CD4-positive, alpha-beta memory T cell (primary cell): Measurements from ENCODE around the gene NAPEPLD. TPM values are rescaled to one million over a fixed set of nuclear protein-coding genes. Genes with fewer than 3 reads are reported as not detected.
"Not testable (repeated sequence)": the region's sequence is repeated elsewhere in the genome, so short reads cannot be mapped to it uniquely, and the experiment has no call there.

Source experiments
- CTCF ChIA-PET: fragments of 350-600 bp; sonication (Branson Sonifier 250); formaldehyde crosslinking; loops from one replicate; lab custom pipeline; 2021; ENCODE audit warnings: inconsistent platforms; ENCODE audit not compliant: partially characterized antibody; lab: Charles Lee
- POLR2A ChIA-PET: fragments of 350-600 bp; sonication (Branson Sonifier 250); formaldehyde crosslinking; loops from one replicate; lab custom pipeline; 2021; ENCODE audit not compliant: partially characterized antibody; lab: Charles Lee
- DNase-seq, 5 donors: peaks; one replicate each; pipeline versions ENCODE4 v3.0.0 to v3.0.0-alpha.2; 2020 to 2022; ENCODE audit warnings: mixed read lengths in 1 of 5
- H3K27ac ChIP-seq: one replicate; pipeline ENCODE4 v1.7.0; 2013; ENCODE audit warnings: low read depth, low read length
- H3K27me3 ChIP-seq: 2 replicates; pipeline ENCODE4 v1.7.0; 2013; ENCODE audit warnings: mild to moderate bottlenecking, low read length, moderate library complexity; ENCODE audit not compliant: insufficient read depth
- H3K36me3 ChIP-seq: 2 replicates; pipeline ENCODE4 v1.7.0; 2013; ENCODE audit warnings: mild to moderate bottlenecking, low read length, moderate library complexity; ENCODE audit not compliant: insufficient read depth
- H3K4me1 ChIP-seq: 2 replicates; pipeline ENCODE4 v1.7.0; 2013; ENCODE audit warnings: mild to moderate bottlenecking, low read length, moderate library complexity; ENCODE audit not compliant: insufficient read depth
- H3K4me3 ChIP-seq, 2 donors: one replicate each; pipeline ENCODE4 v1.7.0; 2013; ENCODE audit warnings: low read length in 2 of 2, mild to moderate bottlenecking in 1 of 2
- H3K9me3 ChIP-seq, 2 donors: one replicate each; pipeline ENCODE4 v1.7.0; 2013; ENCODE audit warnings: low read length in 2 of 2, control low read depth in 1 of 2; ENCODE audit not compliant: control insufficient read depth in 1 of 2
- H3K27ac Mint-ChIP-seq, 7 donors: one replicate each; pipeline ENCODE4 v1.8.0; 2020 to 2021; ENCODE audit warnings: mixed read lengths in 7 of 7, mild to moderate bottlenecking in 6 of 7, inconsistent platforms in 3 of 7, moderate library complexity in 3 of 7
- H3K27me3 Mint-ChIP-seq, 2 donors: one replicate each; pipeline ENCODE4 v1.8.0; 2020 to 2021; ENCODE audit warnings: mixed read lengths in 2 of 2
- H3K36me3 Mint-ChIP-seq, 2 donors: one replicate each; pipeline ENCODE4 v1.8.0; 2020 to 2021; ENCODE audit warnings: mixed read lengths in 2 of 2, inconsistent platforms in 1 of 2, mild to moderate bottlenecking in 1 of 2
- H3K4me1 Mint-ChIP-seq, 4 donors: one replicate each; pipeline ENCODE4 v1.8.0; 2020 to 2021; ENCODE audit warnings: mixed read lengths in 4 of 4, mild to moderate bottlenecking in 1 of 4
- H3K4me3 Mint-ChIP-seq, 8 donors: one replicate each; pipeline ENCODE4 v1.8.0; 2020 to 2021; ENCODE audit warnings: mixed read lengths in 8 of 8, mild to moderate bottlenecking in 7 of 8, moderate library complexity in 6 of 8, inconsistent platforms in 3 of 8
- H3K9me3 Mint-ChIP-seq, 8 donors: one replicate each; pipeline ENCODE4 v1.8.0; 2020 to 2021; ENCODE audit warnings: mixed read lengths in 8 of 8, mild to moderate bottlenecking in 5 of 8, inconsistent platforms in 3 of 8, moderate library complexity in 1 of 8
- intact Hi-C: fragments of 100-400 bp; cut with micrococcal nuclease; formaldehyde crosslinking; loops from one replicate; pipeline ENCODE4 v1.15.1; 2023
- polyA plus RNA-seq, 2 donors: library from polyadenylated mRNA; unstranded; fragments of 300-500 nt; fragmentation: Illumina TruSeq; gene quantifications; one replicate each; pipeline ENCODE4 v1.2.3, GENCODE V29; 2021
- total RNA-seq, 2 experiments: library from RNA; stranded (reverse); gene quantifications; one replicate each; pipeline ENCODE4 v1.2.3, GENCODE V29; 2021

Gene NAPEPLD
- total and polyA plus RNA-seq, 4 experiments from 2014 or later: 2.1 to 22.2 (median 16.6) TPM

- H3K36me3 Mint-ChIP-seq, DNase-seq, H3K27me3 Mint-ChIP-seq, H3K4me3 ChIP-seq, H3K27me3 ChIP-seq, H3K27ac ChIP-seq, intact Hi-C loops, H3K36me3 ChIP-seq, H3K9me3 Mint-ChIP-seq, CTCF ChIA-PET, H3K9me3 ChIP-seq: not testable (repeated sequence)
- peak overlapping the region in 3 of 8 donors; percentile 36 to 62 (median 57) for H3K4me3 Mint-ChIP-seq
- H3K4me1 ChIP-seq: peaks cover 18% of the 10 kb centered on the region
- H3K4me1 Mint-ChIP-seq: peaks cover 17 to 35% (median 27%) of the 10 kb centered on the region in 4 donors
- POLR2A ChIA-PET: interaction anchor here (4.5 kb wide), 1 partner anchor 78 kb away, joined by 28 read pairs; the partner anchor contains the start of genes ARMC10 and FBXL13
- peak overlapping the region in 2 of 7 donors; percentile 2 to 9 for H3K27ac Mint-ChIP-seq
These were observed 4.1 kb upstream of the NAPEPLD start for GRCh38 chr7:103152744-103153617.

GRCh38 chr7:103151993-103152676, 3.2 kb upstream of the NAPEPLD start:
- H3K36me3 ChIP-seq, H3K27ac ChIP-seq, H3K9me3 ChIP-seq, H3K4me3 ChIP-seq, intact Hi-C loops, H3K27me3 Mint-ChIP-seq, H3K27me3 ChIP-seq, H3K36me3 Mint-ChIP-seq, H3K9me3 Mint-ChIP-seq, CTCF ChIA-PET, DNase-seq: not testable (repeated sequence)
- POLR2A ChIA-PET: interaction anchor here (4.5 kb wide), 1 partner anchor 77 kb away, joined by 28 read pairs; the partner anchor contains the start of genes ARMC10 and FBXL13
- peaks cover 27% of the 10 kb centered on the region for H3K4me1 ChIP-seq
- Mint-ChIP-seq H3K4me3 (peak overlapping the region in 2 of 8 donors; percentile 16 to 57), H3K4me1 (peaks cover 22 to 42% (median 33%) of the 10 kb centered on the region in 4 donors), H3K27ac (peak overlapping the region in 1 of 7 donors; percentile 9)

- Histone ChIP-seq H3K4me3 (no peak overlapping the region), H3K9me3 (no peaks in the 10 kb centered on the region), H3K27me3 (no peaks in the 10 kb centered on the region), H3K4me1 (peaks cover 33% of the 10 kb centered on the region), H3K36me3 (no peaks in the 10 kb centered on the region), H3K27ac (no peak overlapping the region)
- H3K36me3 Mint-ChIP-seq: peaks cover 0 to 7% of the 10 kb centered on the region in 2 donors
- POLR2A ChIA-PET: interaction anchor here (1.1 to 4.5 kb wide), 2 partner anchors 75 to 130 kb away, joined by 3 to 28 read pairs; partner anchors contain the start of genes ARMC10 and FBXL13
- H3K9me3 Mint-ChIP-seq: no peaks in the 10 kb centered on the region
- no peaks in the 10 kb centered on the region for H3K27me3 Mint-ChIP-seq
- DNase-seq: no peak
- peak overlapping the region in 7 of 8 donors; percentile 41 to 89 (median 48) for H3K4me3 Mint-ChIP-seq
- peak overlapping the region in 5 of 7 donors; percentile 7 to 92 (median 36) for H3K27ac Mint-ChIP-seq
- CTCF ChIA-PET: no interaction called here
- intact Hi-C loops: no loop called here
- H3K4me1 Mint-ChIP-seq: peaks cover 21 to 49% (median 37%) of the 10 kb centered on the region in 4 donors
These were observed 1.3 kb upstream of the NAPEPLD start for GRCh38 chr7:103150192-103150591.

DNA sequence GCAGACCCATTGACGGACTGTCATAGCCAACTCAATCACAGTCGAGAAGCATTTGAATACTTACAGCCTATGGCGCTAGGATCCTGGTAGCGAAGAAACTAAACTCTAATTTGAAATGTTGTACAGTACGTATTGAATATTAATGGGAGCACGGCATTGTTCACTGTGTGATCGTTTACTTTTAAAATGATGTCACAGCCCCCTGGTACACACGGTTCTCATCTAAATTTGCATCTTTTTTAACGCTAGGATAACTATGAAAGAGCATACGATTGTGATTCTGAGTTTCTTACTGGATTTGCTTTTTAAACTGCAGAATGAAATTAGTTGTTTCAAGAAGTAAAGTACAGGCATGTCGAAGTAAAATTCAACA, 895 bp upstream of the NAPEPLD start:
- no peak for DNase-seq
- intact Hi-C loops: loop anchor here (1.0 to 10.0 kb wide), 6 partner anchors 74 to 1055 kb away; partner anchors contain the start of genes ARMC10, FAM185A, ORC5 and PMPCB
- POLR2A ChIA-PET: interaction anchor here (1.1 to 4.5 kb wide), 3 partner anchors 74 to 401 kb away, joined by 3 to 28 read pairs (median 4); partner anchors contain the start of genes ARMC10, FAM185A and FBXL13
- H3K27ac ChIP-seq: peak overlapping the region; percentile 71
- CTCF ChIA-PET: no interaction called here
- H3K36me3 Mint-ChIP-seq: peaks cover 0 to 7% of the 10 kb centered on the region in 2 donors
- H3K9me3 ChIP-seq: no peaks in the 10 kb centered on the region
- no peaks in the 10 kb centered on the region for H3K27me3 Mint-ChIP-seq
- peaks cover 31% of the 10 kb centered on the region for H3K4me1 ChIP-seq
- peak overlapping the region; percentile 86 to 99 (median 90) for H3K4me3 Mint-ChIP-seq
- no peaks in the 10 kb centered on the region for H3K9me3 Mint-ChIP-seq
- no peaks in the 10 kb centered on the region for H3K36me3 ChIP-seq
- H3K27ac Mint-ChIP-seq: peak overlapping the region; percentile 90 to 93 (median 92)
- H3K4me3 ChIP-seq: peak overlapping the region in 1 of 2 donors; percentile 80
- H3K27me3 ChIP-seq: no peaks in the 10 kb centered on the region
- H3K4me1 Mint-ChIP-seq: peaks cover 21 to 49% (median 38%) of the 10 kb centered on the region in 4 donors

DNA sequence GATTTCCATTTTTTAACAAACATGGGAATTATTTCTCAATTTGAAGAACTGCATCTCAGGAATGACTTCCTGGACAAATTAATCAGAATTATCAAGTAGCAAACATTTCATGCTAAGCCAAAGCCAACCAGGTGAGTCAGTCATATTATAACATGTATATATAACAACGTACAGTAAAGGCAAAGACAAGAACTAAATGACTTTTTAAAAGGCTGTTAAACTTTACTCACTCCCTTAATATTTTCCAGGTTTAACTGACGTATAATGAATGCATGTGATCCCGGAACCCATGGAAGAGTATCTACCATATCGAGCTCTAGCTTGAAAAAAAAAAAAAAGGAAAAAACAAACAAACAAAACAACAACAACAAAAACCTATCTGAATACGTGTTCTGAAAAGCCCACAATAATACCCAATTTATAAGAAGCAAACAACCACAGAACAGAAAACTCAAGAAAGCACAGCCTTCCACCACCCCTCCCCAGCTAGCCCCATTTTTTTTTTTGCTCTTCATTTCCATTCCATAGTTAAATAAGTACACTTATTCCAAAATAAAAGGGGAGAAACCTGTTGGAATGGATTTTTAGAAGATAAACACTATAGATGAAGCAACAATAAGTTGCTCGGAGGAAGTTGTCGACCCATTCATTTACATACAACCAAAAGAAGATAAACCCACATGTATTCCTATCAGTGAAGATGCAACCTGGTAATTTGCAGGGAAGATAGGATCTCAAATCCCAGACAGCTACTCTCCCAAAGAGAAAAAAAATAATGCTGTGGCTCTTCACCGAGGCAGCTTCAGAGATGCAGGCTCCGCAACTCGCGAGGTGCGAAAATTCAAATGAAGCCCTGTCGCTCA, 537 bp downstream of the NAPEPLD start:
- Mint-ChIP-seq H3K27ac (peak overlapping the region; percentile 90 to 99 (median 97)), H3K27me3 (no peaks in the 10 kb centered on the region), H3K4me1 (peaks cover 21 to 58% (median 36%) of the 10 kb centered on the region in 4 donors), H3K4me3 (peak overlapping the region; percentile 96 to 99 (median 98)), H3K36me3 (peaks cover 0 to 7% of the 10 kb centered on the region in 2 donors), H3K9me3 (no peaks in the 10 kb centered on the region)
- peak overlapping the region; percentile 71 to 80 for H3K4me3 ChIP-seq
- no peaks in the 10 kb centered on the region for H3K9me3 ChIP-seq
- ChIA-PET CTCF (interaction anchor here (1.1 to 1.2 kb wide), 2 partner anchors 18 to 73 kb away, joined by 3 to 4 read pairs; partner anchors contain the start of genes ARMC10 and FBXL13), POLR2A (interaction anchor here (0.8 to 4.5 kb wide), 5 partner anchors 8 to 400 kb away, joined by 3 to 28 read pairs (median 4); partner anchors contain the start of genes ARMC10, FAM185A and FBXL13)
- no peaks in the 10 kb centered on the region for H3K36me3 ChIP-seq
- intact Hi-C loops: loop anchor here (2.0 to 10.0 kb wide), 3 partner anchors 199 to 1056 kb away; partner anchors contain the start of genes FAM185A, ORC5 and PSMC2
- peak overlapping the region; percentile 71 for H3K27ac ChIP-seq
- no peaks in the 10 kb centered on the region for H3K27me3 ChIP-seq
- H3K4me1 ChIP-seq: peaks cover 31% of the 10 kb centered on the region
- no peak for DNase-seq

- H3K4me1 ChIP-seq: peaks cover 25% of the 10 kb centered on the region
- H3K4me3 Mint-ChIP-seq, H3K4me3 ChIP-seq, H3K27me3 Mint-ChIP-seq, H3K36me3 ChIP-seq, H3K27ac Mint-ChIP-seq, CTCF ChIA-PET, H3K27ac ChIP-seq, H3K9me3 Mint-ChIP-seq, POLR2A ChIA-PET, H3K27me3 ChIP-seq, H3K9me3 ChIP-seq, DNase-seq: not testable (repeated sequence)
- peaks cover 7 to 13% of the 10 kb centered on the region in 2 donors for H3K36me3 Mint-ChIP-seq
- peaks cover 19 to 57% (median 33%) of the 10 kb centered on the region in 4 donors for H3K4me1 Mint-ChIP-seq
- intact Hi-C loops: loop anchor here (5.0 to 10.0 kb wide), 2 partner anchors 203 to 1060 kb away; partner anchors contain the start of genes ORC5 and PSMC2
These were observed 4.1 kb downstream of the NAPEPLD start for GRCh38 chr7:103144754-103145153.
